ENCODE data around the gene CTNNA2.

CTNNA2 gene

GRCh38 chr2:80136338-80136737 lies 623.5 kb downstream of the CTNNA2 start:
- H3K4me1 ChIP-seq (ENCODE audit: control insufficient read depth, insufficient read depth, low read depth, low read length) = no peaks in the 10 kb centered on the region
- no peak for DNase-seq
- WGBS = 100% methylated on average over 1 of the region's 1 CpG
- no peak overlapping the region for H3K4me2 ChIP-seq (ENCODE audit: low read length, poor library complexity, severe bottlenecking)
- H2AFZ ChIP-seq (ENCODE audit: low read depth, low read length) = no peak overlapping the region
- H2BK12ac ChIP-seq (ENCODE audit: low read length in 2 of 2) = no peak overlapping the region
- no peak overlapping the region for H3K23ac ChIP-seq (ENCODE audit: low read length in 2 of 2)
- H3K36me3 ChIP-seq (ENCODE audit: control insufficient read depth in 1 of 2, insufficient read depth in 2 of 2, low read depth in 1 of 2, low read length in 2 of 2) = no peaks in the 10 kb centered on the region
- H3K27me3 ChIP-seq (ENCODE audit: control insufficient read depth in 1 of 2, insufficient read depth in 1 of 2, low read length in 2 of 2) = peaks cover 0 to 5% of the 10 kb centered on the region in 2 experiments
- no peak overlapping the region for H3K18ac ChIP-seq (ENCODE audit: low read depth in 1 of 2, low read length in 2 of 2)
- H2AK5ac ChIP-seq (ENCODE audit: low read length, severe bottlenecking) = no peak overlapping the region
- no peak overlapping the region for H3K4me3 ChIP-seq (ENCODE audit: insufficient read depth in 1 of 2, low read depth in 1 of 2, low read length in 2 of 2)
- no peak overlapping the region for H3K4ac ChIP-seq (ENCODE audit: low read depth in 1 of 2, low read length in 2 of 2)
- no peaks in the 10 kb centered on the region for H3K79me1 ChIP-seq (replicated peaks; ENCODE audit: low read length, poor library complexity, severe bottlenecking)
- H4K91ac ChIP-seq (ENCODE audit: low read length) = no peak overlapping the region
- no peak overlapping the region for H3K27ac ChIP-seq (ENCODE audit: low read length, poor library complexity, severe bottlenecking)
- H2BK5ac ChIP-seq (ENCODE audit: low read depth, low read length, poor library complexity, severe bottlenecking) = no peak overlapping the region
- no peak overlapping the region for H2BK15ac ChIP-seq (ENCODE audit: low read depth, poor library complexity, severe bottlenecking)
- H2BK120ac ChIP-seq (ENCODE audit: low read depth, low read length) = no peak overlapping the region
- no peak overlapping the region for H3K14ac ChIP-seq (ENCODE audit: low read length in 2 of 2)
- peaks cover 13% of the 10 kb centered on the region for H3K9me3 ChIP-seq (ENCODE audit: control insufficient read depth, low read length)
- no peak overlapping the region for H4K8ac ChIP-seq (ENCODE audit: low read length)
- H3K9ac ChIP-seq (ENCODE audit: low read length) = no peak overlapping the region

- Histone ChIP-seq H3K18ac (ENCODE audit: low read depth in 1 of 2, low read length in 2 of 2) (no peak overlapping the region), H3K27ac (ENCODE audit: low read length, poor library complexity, severe bottlenecking) (no peak overlapping the region), H2AK5ac (ENCODE audit: low read length, severe bottlenecking) (no peak overlapping the region), H3K9me3 (ENCODE audit: control insufficient read depth, low read length) (peaks cover 13% of the 10 kb centered on the region), H4K8ac (ENCODE audit: low read length) (no peak overlapping the region), H3K36me3 (ENCODE audit: control insufficient read depth in 1 of 2, insufficient read depth in 2 of 2, low read depth in 1 of 2, low read length in 2 of 2) (no peaks in the 10 kb centered on the region), H2AFZ (ENCODE audit: low read depth, low read length) (no peak overlapping the region), H2BK5ac (ENCODE audit: low read depth, low read length, poor library complexity, severe bottlenecking) (no peak overlapping the region), H3K4me2 (ENCODE audit: low read length, poor library complexity, severe bottlenecking) (no peak overlapping the region), H2BK120ac (ENCODE audit: low read depth, low read length) (no peak overlapping the region), H3K4me1 (ENCODE audit: control insufficient read depth, insufficient read depth, low read depth, low read length) (no peaks in the 10 kb centered on the region), H3K79me1 (replicated peaks; ENCODE audit: low read length, poor library complexity, severe bottlenecking) (no peaks in the 10 kb centered on the region), H3K14ac (ENCODE audit: low read length in 2 of 2) (no peak overlapping the region), H3K23ac (ENCODE audit: low read length in 2 of 2) (no peak overlapping the region), H4K91ac (ENCODE audit: low read length) (no peak overlapping the region), H2BK15ac (ENCODE audit: low read depth, poor library complexity, severe bottlenecking) (no peak overlapping the region), H2BK12ac (ENCODE audit: low read length in 2 of 2) (no peak overlapping the region), H3K27me3 (ENCODE audit: control insufficient read depth in 1 of 2, insufficient read depth in 1 of 2, low read length in 2 of 2) (peaks cover 0 to 5% of the 10 kb centered on the region in 2 experiments), H3K4ac (ENCODE audit: low read depth in 1 of 2, low read length in 2 of 2) (no peak overlapping the region), H3K4me3 (ENCODE audit: insufficient read depth in 1 of 2, low read depth in 1 of 2, low read length in 2 of 2) (no peak overlapping the region), H3K9ac (ENCODE audit: low read length) (no peak overlapping the region)
- no peak for DNase-seq
- WGBS = 56% methylated on average over 2 of the region's 4 CpGs
These were observed 626.1 kb downstream of the CTNNA2 start for GRCh38 chr2:80139001-80139400.

GRCh38 chr2:80141007-80141726 lies 628.3 kb downstream of the CTNNA2 start:
- H4K8ac ChIP-seq (ENCODE audit: low read length) = no peak overlapping the region
- 88% methylated on average over 1 of the region's 4 CpGs for WGBS
- H3K18ac ChIP-seq (ENCODE audit: low read depth in 1 of 2, low read length in 2 of 2) = no peak overlapping the region
- no peak overlapping the region for H3K4me3 ChIP-seq (ENCODE audit: insufficient read depth in 1 of 2, low read depth in 1 of 2, low read length in 2 of 2)
- H2AK5ac ChIP-seq (ENCODE audit: low read length, severe bottlenecking) = no peak overlapping the region
- no peak overlapping the region for H4K91ac ChIP-seq (ENCODE audit: low read length)
- H3K4me1 ChIP-seq (ENCODE audit: control insufficient read depth, insufficient read depth, low read depth, low read length) = no peaks in the 10 kb centered on the region
- no peak overlapping the region for H2AFZ ChIP-seq (ENCODE audit: low read depth, low read length)
- H3K27ac ChIP-seq (ENCODE audit: low read length, poor library complexity, severe bottlenecking) = no peak overlapping the region
- H3K4ac ChIP-seq (ENCODE audit: low read depth in 1 of 2, low read length in 2 of 2) = no peak overlapping the region
- H3K9me3 ChIP-seq (ENCODE audit: control insufficient read depth, low read length) = peaks cover 7% of the 10 kb centered on the region
- no peak overlapping the region for H3K14ac ChIP-seq (ENCODE audit: low read length in 2 of 2)
- no peak overlapping the region for H2BK12ac ChIP-seq (ENCODE audit: low read length in 2 of 2)
- no peak for DNase-seq
- no peak overlapping the region for H3K9ac ChIP-seq (ENCODE audit: low read length)
- H2BK120ac ChIP-seq (ENCODE audit: low read depth, low read length) = no peak overlapping the region
- no peaks in the 10 kb centered on the region for H3K79me1 ChIP-seq (replicated peaks; ENCODE audit: low read length, poor library complexity, severe bottlenecking)
- no peak overlapping the region for H3K23ac ChIP-seq (ENCODE audit: low read length in 2 of 2)
- H2BK5ac ChIP-seq (ENCODE audit: low read depth, low read length, poor library complexity, severe bottlenecking) = no peak overlapping the region
- peaks cover 0 to 9% of the 10 kb centered on the region in 2 experiments for H3K27me3 ChIP-seq (ENCODE audit: control insufficient read depth in 1 of 2, insufficient read depth in 1 of 2, low read length in 2 of 2)
- no peaks in the 10 kb centered on the region for H3K36me3 ChIP-seq (ENCODE audit: control insufficient read depth in 1 of 2, insufficient read depth in 2 of 2, low read depth in 1 of 2, low read length in 2 of 2)
- no peak overlapping the region for H2BK15ac ChIP-seq (ENCODE audit: low read depth, poor library complexity, severe bottlenecking)
- no peak overlapping the region for H3K4me2 ChIP-seq (ENCODE audit: low read length, poor library complexity, severe bottlenecking)

- Histone ChIP-seq H2AK5ac (ENCODE audit: low read length, severe bottlenecking) (no peak overlapping the region), H2BK15ac (ENCODE audit: low read depth, poor library complexity, severe bottlenecking) (no peak overlapping the region), H3K4me3 (ENCODE audit: insufficient read depth in 1 of 2, low read depth in 1 of 2, low read length in 2 of 2) (no peak overlapping the region), H3K18ac (ENCODE audit: low read depth in 1 of 2, low read length in 2 of 2) (no peak overlapping the region), H3K9me3 (ENCODE audit: control insufficient read depth, low read length) (no peaks in the 10 kb centered on the region), H4K8ac (ENCODE audit: low read length) (no peak overlapping the region), H3K14ac (ENCODE audit: low read length in 2 of 2) (no peak overlapping the region), H3K23ac (ENCODE audit: low read length in 2 of 2) (no peak overlapping the region), H3K27me3 (ENCODE audit: control insufficient read depth in 1 of 2, insufficient read depth in 1 of 2, low read length in 2 of 2) (peaks cover 0 to 3% of the 10 kb centered on the region in 2 experiments), H3K4ac (ENCODE audit: low read depth in 1 of 2, low read length in 2 of 2) (no peak overlapping the region), H3K36me3 (ENCODE audit: control insufficient read depth in 1 of 2, insufficient read depth in 2 of 2, low read depth in 1 of 2, low read length in 2 of 2) (no peaks in the 10 kb centered on the region), H3K9ac (ENCODE audit: low read length) (no peak overlapping the region), H2AFZ (ENCODE audit: low read depth, low read length) (no peak overlapping the region), H3K4me2 (ENCODE audit: low read length, poor library complexity, severe bottlenecking) (no peak overlapping the region), H2BK120ac (ENCODE audit: low read depth, low read length) (no peak overlapping the region), H3K79me1 (replicated peaks; ENCODE audit: low read length, poor library complexity, severe bottlenecking) (no peaks in the 10 kb centered on the region), H2BK12ac (ENCODE audit: low read length in 2 of 2) (no peak overlapping the region), H3K4me1 (ENCODE audit: control insufficient read depth, insufficient read depth, low read depth, low read length) (no peaks in the 10 kb centered on the region), H2BK5ac (ENCODE audit: low read depth, low read length, poor library complexity, severe bottlenecking) (no peak overlapping the region), H4K91ac (ENCODE audit: low read length) (no peak overlapping the region), H3K27ac (ENCODE audit: low read length, poor library complexity, severe bottlenecking) (no peak overlapping the region)
- 89% methylated on average over 3 of the region's 4 CpGs for WGBS
- no peak for DNase-seq
These were observed 632.6 kb downstream of the CTNNA2 start for GRCh38 chr2:80145499-80145898.
